PC-3 (cell line): ENCODE results near the gene EPHB1. TPM values are rescaled to one million over a fixed set of nuclear protein-coding genes. Genes with fewer than 3 reads are reported as not detected.
"Not testable (repeated sequence)": the region's sequence is repeated elsewhere in the genome, so short reads cannot be mapped to it uniquely, and the experiment has no call there.

Source experiments
- ATAC-seq: fragments of 200-7000 bp; cut with Tn5 transposase; 2 replicates; pipeline ENCODE4 v1.9.1; 2020; ENCODE audit warnings: mild to moderate bottlenecking, moderate library complexity
- BruUV-seq: library from RNA; stranded (reverse); fragments of 400-500 nt; replicated peaks from 2 replicates; lab custom pipeline; 2021; lab: Mats Ljungman, UMichigan
- CTCF ChIA-PET: fragments of 300-600 bp; sonication (Branson Sonifier 250); formaldehyde crosslinking; loops from one replicate; lab custom pipeline; 2022; ENCODE audit warnings: antibody characterized with exemption; lab: Charles Lee
- POLR2A ChIA-PET: fragments of 300-600 bp; sonication (Branson Sonifier 250); formaldehyde crosslinking; loops from one replicate; lab custom pipeline; 2022; ENCODE audit warnings: antibody characterized with exemption; ENCODE audit not compliant: unreplicated experiment; lab: Charles Lee
- DNase-seq: peaks from one replicate; pipeline ENCODE4 v3.0.0-alpha.2; 2015
- H2AFZ ChIP-seq: fragments of 300-600 bp; sonication (generic); 2 replicates; pipeline ENCODE4 v1.6.0; 2016; ENCODE audit warnings: antibody characterized with exemption, low read length
- H3F3A ChIP-seq: fragments of 300-600 bp; sonication (generic); one replicate; pipeline ENCODE4 v1.6.0; 2017; ENCODE audit warnings: antibody characterized with exemption, low read length, control low read depth, mild to moderate bottlenecking; ENCODE audit not compliant: unreplicated experiment
- H3K27ac ChIP-seq: fragments of 300-600 bp; sonication (generic); 2 replicates; pipeline ENCODE4 v1.5.1; 2016; ENCODE audit warnings: mild to moderate bottlenecking, low read length
- H3K27me3 ChIP-seq: fragments of 300-600 bp; sonication (generic); 2 replicates; pipeline ENCODE4 v1.6.1; 2016; ENCODE audit warnings: low read length, mixed read lengths
- H3K36me3 ChIP-seq: fragments of 300-600 bp; sonication (generic); 2 replicates; pipeline ENCODE4 v1.6.1; 2016; ENCODE audit warnings: low read depth, mixed run types, low read length, mixed read lengths
- H3K4me1 ChIP-seq: fragments of 300-600 bp; sonication (generic); 2 replicates; pipeline ENCODE4 v1.5.1; 2016; ENCODE audit warnings: low read length; ENCODE audit not compliant: insufficient read depth
- H3K4me2 ChIP-seq: fragments of 300-600 bp; sonication (generic); 2 replicates; pipeline ENCODE4 v1.6.0; 2016; ENCODE audit warnings: low read length
- H3K4me3 ChIP-seq: fragments of 300-600 bp; sonication (generic); 2 replicates; pipeline ENCODE4 v1.5.1; 2016; ENCODE audit warnings: mild to moderate bottlenecking, low read length, mixed read lengths
- H3K79me2 ChIP-seq: fragments of 300-600 bp; sonication (generic); 2 replicates; pipeline ENCODE4 v1.6.1; 2017; ENCODE audit warnings: low read length, mixed read lengths
- H3K9ac ChIP-seq: fragments of 300-600 bp; sonication (generic); 2 replicates; pipeline ENCODE4 v1.6.0; 2016; ENCODE audit warnings: mild to moderate bottlenecking, low read length
- H3K9me2 ChIP-seq: fragments of 300-600 bp; sonication (generic); replicated peaks from 2 replicates; pipeline ENCODE4 v1.6.1; 2016; ENCODE audit warnings: mixed run types, low read length, mixed read lengths
- H3K9me3 ChIP-seq: fragments of 300-600 bp; sonication (generic); 2 replicates; pipeline ENCODE4 v1.6.1; 2016; ENCODE audit warnings: low read length, mixed read lengths
- H4K20me1 ChIP-seq: fragments of 300-600 bp; sonication (generic); 2 replicates; pipeline ENCODE4 v1.6.1; 2016; ENCODE audit warnings: low read length, mixed read lengths
- CTCF ChIP-seq: fragments of 300-600 bp; sonication (generic); conservative IDR thresholded peaks from 2 replicates; pipeline ENCODE4 v1.5.1; 2017; ENCODE audit warnings: antibody characterized with exemption, low read depth, mild to moderate bottlenecking, low read length
- EZH2 ChIP-seq: fragments of 300-600 bp; sonication (generic); IDR thresholded peaks from one replicate; pipeline ENCODE4 v1.6.1; 2017; ENCODE audit warnings: antibody characterized with exemption, mild to moderate bottlenecking, low read length; ENCODE audit not compliant: unreplicated experiment
- EZH2phosphoT487 ChIP-seq: fragments of 300-600 bp; sonication (generic); IDR thresholded peaks from 2 replicates; pipeline ENCODE4 v1.6.1; 2018; ENCODE audit warnings: mild to moderate bottlenecking, antibody characterized with exemption, low read length, borderline replicate concordance
- intact Hi-C: fragments of 100-400 bp; cut with micrococcal nuclease; formaldehyde crosslinking; loops from 2 replicates; pipeline ENCODE4 v1.9.0; 2023
- total RNA-seq: library from RNA; depleted of rRNA; stranded (reverse); fragments of >200 nt; gene quantifications from 2 replicates; pipeline ENCODE4 v1.2.3, GENCODE V29; 2014

EPHB1 gene
- total RNA-seq, 1 experiment from 2014 or later: 0.69 TPM

GRCh38 chr3:135059580-135059979, 264.5 kb downstream of the EPHB1 start:
- ChIA-PET POLR2A (no interaction called here), CTCF (no interaction called here)
- no peaks in the 10 kb centered on the region for H3K9me2 ChIP-seq
- H3K4me2 ChIP-seq: no peak overlapping the region
- TF ChIP-seq EZH2: no peak
- no peak for TF ChIP-seq EZH2phosphoT487
- no peak for TF ChIP-seq CTCF
- H3K9me3 ChIP-seq: no peaks in the 10 kb centered on the region
- no peak for ATAC-seq
- no peaks in the 10 kb centered on the region for H3K4me1 ChIP-seq
- H2AFZ ChIP-seq: no peak overlapping the region
- H3K27ac ChIP-seq: no peak overlapping the region
- no peaks in the 10 kb centered on the region for H3K79me2 ChIP-seq
- BruUV-seq: no TSS peak
- intact Hi-C loops: no loop called here
- no peak overlapping the region for H3K9ac ChIP-seq
- no peak for DNase-seq
- no peaks in the 10 kb centered on the region for H3K27me3 ChIP-seq
- no peaks in the 10 kb centered on the region for H4K20me1 ChIP-seq
- H3F3A ChIP-seq: no peaks in the 10 kb centered on the region
- no peak overlapping the region for H3K4me3 ChIP-seq
- H3K36me3 ChIP-seq: no peaks in the 10 kb centered on the region

- CTCF ChIA-PET, H3K9me2 ChIP-seq, H3K9me3 ChIP-seq, H3K27me3 ChIP-seq, H3K4me2 ChIP-seq, H3K4me3 ChIP-seq, intact Hi-C loops, ATAC-seq, H3K36me3 ChIP-seq, POLR2A ChIA-PET, H3K79me2 ChIP-seq, BruUV-seq, H4K20me1 ChIP-seq, H3K4me1 ChIP-seq, H3F3A ChIP-seq: not testable (repeated sequence)
- peak overlapping the region; percentile 72 for H3K27ac ChIP-seq
- peak overlapping the region; percentile 42; the same call in 1 of the 2 replicates for H2AFZ ChIP-seq
- DNase-seq: peak; percentile 28
- H3K9ac ChIP-seq: peak overlapping the region; percentile 12; the same call in 1 of the 2 replicates
Measured at GRCh38 chr3:135066844-135067727, 272.0 kb downstream of the EPHB1 start.

- no TSS peak for BruUV-seq
- Histone ChIP-seq H3K4me3 (no peak overlapping the region), H3K4me1 (peaks cover 6% of the 10 kb centered on the region; the same call in 1 of the 2 replicates), H3F3A (no peaks in the 10 kb centered on the region), H3K36me3 (no peaks in the 10 kb centered on the region), H3K4me2 (no peak overlapping the region), H3K79me2 (no peaks in the 10 kb centered on the region), H2AFZ (peak overlapping the region; percentile 42; the same call in 1 of the 2 replicates), H4K20me1 (no peaks in the 10 kb centered on the region), H3K9ac (peak overlapping the region; percentile 12; the same call in 1 of the 2 replicates), H3K9me2 (no peaks in the 10 kb centered on the region), H3K27me3 (no peaks in the 10 kb centered on the region), H3K27ac (peak overlapping the region; percentile 72), H3K9me3 (no peaks in the 10 kb centered on the region)
- DNase-seq (no peak), ATAC-seq (no peak)
- intact Hi-C loops: no loop called here
- ChIA-PET POLR2A (interaction anchor here (0.6 kb wide), 1 partner anchor 15 kb away, joined by 35 read pairs; no protein-coding TSS in a partner anchor), CTCF (no interaction called here)
- TF ChIP-seq CTCF: no peak
- TF ChIP-seq EZH2: no peak
- TF ChIP-seq EZH2phosphoT487: no peak
Measured at GRCh38 chr3:135068011-135068410, 273.0 kb downstream of the EPHB1 start.
